NCI-H1105 treated with DMSO at 0.1 percent for 48 hours (cell line): ENCODE measurements around the gene HES7.

Experiments used
- DNase-seq: peaks from one replicate; lab custom pipeline; 2025; lab: John Stamatoyannopoulos, UW

HES7 gene

GRCh38 chr17:8142887-8143580 lies 19.1 kb upstream of the HES7 start:
- no peak for DNase-seq

DNA sequence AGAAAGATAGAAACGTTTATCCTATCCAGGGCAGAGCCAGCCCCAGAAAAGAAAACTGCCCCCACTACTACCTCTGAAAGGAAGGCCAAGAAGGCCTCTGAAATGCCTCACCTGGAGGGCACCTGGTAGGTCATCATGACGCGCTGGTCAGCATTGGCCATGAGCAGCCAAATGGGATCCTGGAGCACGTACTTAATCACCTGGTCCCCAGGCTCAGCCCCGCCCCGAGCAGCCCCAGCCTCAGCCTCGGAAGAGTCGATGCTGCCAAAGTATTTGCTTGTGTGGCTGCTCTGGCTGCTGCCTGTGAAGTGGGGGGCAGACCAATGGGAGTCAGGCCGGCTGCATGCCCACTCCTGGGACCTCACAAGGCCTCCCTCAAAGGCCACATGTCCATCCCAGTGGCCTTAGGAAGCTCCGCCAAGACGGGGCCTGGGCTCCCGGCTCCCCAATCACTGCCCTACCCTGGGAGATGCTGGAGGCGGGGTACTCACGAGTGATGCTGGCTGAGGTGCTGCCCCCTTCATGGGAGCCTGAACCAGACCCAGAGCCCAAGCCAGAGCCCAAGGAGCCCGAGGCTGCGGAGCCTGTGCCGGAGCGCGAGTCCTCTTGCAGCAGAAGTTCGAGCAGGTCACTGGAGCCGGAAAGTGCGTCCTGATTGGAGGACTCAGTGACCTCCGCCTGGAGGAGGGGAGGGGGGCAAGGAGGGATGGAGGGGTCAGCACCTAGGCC lies 18.4 kb upstream of the HES7 start:
- no peak for DNase-seq

- DNase-seq, result no peak
These were observed 17.8 kb upstream of the HES7 start for GRCh38 chr17:8141741-8142140.

- DNase-seq, result no peak
These were observed 17.1 kb upstream of the HES7 start for GRCh38 chr17:8141045-8141444.

GRCh38 chr17:8140065-8141029 lies 16.4 kb upstream of the HES7 start:
- no peak for DNase-seq

DNA sequence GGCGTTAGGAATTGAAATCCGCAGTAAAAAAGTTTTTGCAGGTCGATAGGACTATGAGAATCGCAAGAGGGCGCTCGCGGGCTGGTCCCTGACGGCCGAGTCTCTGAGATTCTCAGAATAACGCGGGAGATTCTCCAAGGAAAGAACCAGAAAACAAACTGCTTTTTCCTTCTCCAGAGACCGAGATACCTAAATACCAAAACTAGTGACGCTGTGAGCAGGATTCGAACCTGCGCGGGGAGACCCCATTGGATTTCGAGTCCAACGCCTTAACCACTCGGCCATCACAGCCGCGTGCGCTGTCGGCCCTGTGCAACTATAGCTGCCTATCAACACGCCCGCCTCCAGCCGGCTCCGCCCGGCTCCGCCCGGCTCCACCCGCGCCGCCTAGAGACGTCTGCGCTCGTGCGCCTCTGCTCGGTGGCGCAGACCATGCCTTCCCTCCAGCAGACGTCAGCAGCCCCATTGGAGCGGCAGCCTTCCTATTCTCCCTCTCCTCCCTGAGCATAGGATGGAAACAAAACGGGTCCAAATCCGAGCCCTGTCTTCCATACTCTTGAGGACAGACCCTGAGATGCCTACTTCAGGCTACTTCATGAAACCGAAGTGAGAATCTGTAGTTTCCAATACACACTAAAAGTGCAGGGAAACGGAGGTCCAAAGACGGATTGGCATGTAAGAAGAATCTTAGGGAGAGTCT lies 14.9 kb upstream of the HES7 start:
- DNase-seq, result peak; percentile 98

DNA sequence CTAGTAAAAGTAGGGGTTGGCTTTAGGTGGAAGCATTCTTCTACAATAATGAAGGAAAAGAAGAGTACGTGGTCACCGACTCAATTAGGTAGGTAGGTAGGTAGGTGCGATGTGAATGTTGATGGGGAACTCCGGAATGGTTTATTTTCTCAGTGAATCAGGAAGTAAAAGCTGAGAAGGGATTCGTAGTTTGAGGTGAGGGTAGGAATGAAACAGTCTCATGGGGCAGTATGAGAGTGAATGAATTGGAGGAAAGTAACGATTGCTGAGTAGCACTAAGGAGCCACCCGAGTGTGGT lies 14.4 kb upstream of the HES7 start:
- DNase-seq, result no peak

DNA sequence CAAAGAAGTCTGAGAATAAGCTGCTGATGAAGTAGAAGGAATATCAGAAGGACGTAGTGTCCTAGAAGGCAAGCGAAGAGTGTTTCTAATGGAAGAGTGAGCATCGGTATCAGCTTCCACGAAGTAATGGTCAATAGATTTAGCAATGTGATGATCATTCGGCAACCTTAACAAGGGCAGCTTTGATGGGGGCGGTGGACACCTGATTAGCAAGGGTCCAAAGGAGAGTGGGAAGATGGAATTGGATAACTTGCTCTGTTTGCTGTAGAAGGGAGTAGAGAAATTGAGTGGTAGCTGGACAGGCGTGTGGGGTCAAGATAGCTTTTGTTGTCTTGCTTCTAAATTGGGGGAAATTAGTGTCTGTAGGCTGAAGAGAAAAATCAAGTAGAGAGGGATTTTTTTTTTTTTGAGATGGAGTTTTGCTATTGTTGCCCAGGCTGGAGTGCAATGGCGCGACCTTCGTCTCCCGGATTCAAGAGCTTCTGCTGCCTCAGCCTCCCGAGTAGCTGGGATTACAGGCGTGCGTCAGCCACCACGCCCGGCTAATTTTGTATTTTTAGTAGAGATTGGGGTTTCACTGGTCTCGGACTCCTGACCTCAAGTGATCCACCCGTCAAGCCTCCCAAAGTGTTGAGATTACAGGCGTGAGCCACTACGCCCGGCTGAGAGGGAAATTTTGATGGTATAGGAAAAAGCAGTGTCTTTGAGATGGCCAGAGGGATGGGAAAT lies 13.9 kb upstream of the HES7 start:
- DNase-seq, result no peak

GRCh38 chr17:8133941-8134340 lies 10.0 kb upstream of the HES7 start:
- DNase-seq, result no peak

DNA sequence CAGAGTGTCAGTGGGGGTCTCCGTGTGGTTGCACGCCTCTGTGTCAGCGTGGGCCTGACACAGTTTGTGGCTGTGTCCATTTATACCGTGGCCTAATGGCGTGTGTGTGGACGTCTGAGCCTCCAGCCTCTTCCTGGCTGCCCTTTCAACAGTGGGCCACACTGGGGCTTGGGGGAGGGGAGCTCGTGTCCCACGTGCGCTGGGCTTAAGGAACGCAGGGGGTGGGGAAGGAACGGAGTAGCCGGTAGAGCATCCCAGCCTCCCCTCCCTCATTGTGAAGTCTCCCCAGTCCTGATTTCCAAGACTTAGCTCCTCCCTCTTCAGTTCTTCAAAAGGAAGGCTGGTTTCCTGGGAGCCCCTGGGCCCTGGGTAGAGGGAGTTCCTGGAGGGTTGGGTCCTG lies 9.5 kb upstream of the HES7 start:
- no peak for DNase-seq

DNA sequence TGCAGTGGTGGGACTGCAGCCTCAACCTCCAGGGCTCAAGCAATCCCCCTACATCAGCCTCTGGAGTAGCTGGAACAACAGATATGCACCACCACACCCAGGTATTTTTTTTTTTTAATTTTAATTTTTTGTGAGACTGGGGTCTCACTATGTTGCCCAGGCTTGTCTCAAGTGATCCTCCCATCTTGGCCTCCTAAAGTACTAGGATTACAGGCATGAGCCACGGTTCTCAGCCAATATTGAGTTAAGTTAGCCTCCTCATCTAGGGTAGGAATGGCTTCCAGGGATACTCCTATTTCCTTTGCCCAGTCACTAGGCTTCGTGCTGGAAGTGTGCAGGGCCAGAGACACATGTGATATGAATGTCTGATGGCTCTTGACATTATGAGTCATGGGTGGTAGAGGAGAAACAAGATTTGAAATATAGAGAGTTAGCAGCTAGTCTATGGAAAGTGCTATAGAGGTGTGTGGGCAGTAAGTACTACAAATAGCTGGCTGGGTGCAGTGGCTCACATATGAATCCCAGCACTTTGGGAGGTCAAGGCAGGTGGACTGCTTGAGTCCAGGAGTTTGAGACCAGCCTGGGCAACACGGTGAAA lies 8.0 kb upstream of the HES7 start:
- DNase-seq, result no peak

- DNase-seq, result no peak
These were observed 4.3 kb upstream of the HES7 start for GRCh38 chr17:8128125-8128784.

DNA sequence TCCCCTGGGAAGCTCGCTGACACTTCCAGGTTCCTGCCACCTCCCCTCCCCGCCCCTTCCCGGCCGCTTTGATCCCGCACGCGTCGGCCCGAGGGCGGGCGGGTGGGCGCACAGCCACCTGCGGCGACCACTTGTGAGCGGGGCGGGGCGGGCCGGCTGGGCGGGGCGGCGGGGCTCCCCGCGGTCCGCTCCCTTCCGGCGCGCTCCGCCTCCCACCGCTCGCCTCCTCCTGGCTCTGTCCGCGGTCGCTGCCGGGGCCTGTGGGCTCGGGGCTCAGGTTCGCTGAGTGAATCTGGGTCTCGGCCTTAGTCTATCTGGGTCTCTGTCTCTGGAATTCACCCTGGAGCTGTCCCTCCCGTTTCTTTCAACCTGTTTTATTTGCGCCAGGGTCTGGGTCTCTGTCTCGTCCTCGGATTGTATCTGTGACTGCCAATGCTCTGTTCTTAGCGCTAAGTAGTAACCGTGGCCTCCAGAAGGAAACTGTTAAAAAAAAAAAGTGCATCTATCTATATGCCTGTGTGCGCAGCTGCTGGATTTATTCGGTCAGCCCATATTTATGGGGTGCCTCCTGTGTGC lies 2.7 kb upstream of the HES7 start:
- peak; percentile 81 for DNase-seq

GRCh38 chr17:8125947-8126490 lies 2.1 kb upstream of the HES7 start:
- peak; percentile 61 for DNase-seq

- DNase-seq, result peak; percentile 69
These were observed 1.4 kb upstream of the HES7 start for GRCh38 chr17:8125154-8125946.

DNA sequence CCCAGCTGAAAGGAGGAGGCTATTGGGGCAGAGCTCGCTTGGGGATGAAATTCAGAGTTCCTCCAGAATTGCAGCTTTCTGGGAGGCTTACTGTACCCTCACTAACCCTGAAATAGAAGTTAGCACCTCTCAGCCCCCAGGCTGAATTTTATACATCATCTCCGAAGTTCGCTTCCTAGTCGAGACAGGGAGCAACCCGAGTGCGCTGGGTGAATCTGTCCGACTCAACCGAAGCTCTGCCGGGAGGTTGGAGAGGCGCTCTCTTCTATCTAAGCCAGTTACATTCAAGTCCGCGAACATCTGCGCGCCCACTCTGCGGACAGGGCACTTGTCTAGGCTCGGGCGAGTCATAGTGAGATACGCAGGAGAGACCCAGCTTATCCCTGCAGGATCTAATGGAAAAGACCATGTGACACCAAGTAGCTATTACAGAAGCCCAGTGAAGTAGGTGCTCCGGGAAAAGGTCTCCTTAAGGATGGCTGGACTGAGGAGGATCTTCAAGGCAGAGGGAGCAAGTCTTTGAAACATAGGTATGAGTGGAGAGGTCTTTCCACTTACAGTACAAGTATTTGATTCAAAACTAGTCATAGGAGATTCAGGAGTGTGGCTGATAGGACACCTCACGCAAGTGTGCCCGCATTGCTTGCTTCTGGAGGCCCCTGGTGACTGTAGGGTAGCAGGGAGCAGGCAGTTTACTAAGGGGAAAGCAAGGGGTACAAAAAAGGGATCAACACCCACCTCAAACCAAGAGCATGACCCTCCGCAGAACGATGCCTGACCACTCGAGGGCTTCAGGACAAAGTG lies 646 bp upstream of the HES7 start:
- DNase-seq, result peak; percentile 23

DNA sequence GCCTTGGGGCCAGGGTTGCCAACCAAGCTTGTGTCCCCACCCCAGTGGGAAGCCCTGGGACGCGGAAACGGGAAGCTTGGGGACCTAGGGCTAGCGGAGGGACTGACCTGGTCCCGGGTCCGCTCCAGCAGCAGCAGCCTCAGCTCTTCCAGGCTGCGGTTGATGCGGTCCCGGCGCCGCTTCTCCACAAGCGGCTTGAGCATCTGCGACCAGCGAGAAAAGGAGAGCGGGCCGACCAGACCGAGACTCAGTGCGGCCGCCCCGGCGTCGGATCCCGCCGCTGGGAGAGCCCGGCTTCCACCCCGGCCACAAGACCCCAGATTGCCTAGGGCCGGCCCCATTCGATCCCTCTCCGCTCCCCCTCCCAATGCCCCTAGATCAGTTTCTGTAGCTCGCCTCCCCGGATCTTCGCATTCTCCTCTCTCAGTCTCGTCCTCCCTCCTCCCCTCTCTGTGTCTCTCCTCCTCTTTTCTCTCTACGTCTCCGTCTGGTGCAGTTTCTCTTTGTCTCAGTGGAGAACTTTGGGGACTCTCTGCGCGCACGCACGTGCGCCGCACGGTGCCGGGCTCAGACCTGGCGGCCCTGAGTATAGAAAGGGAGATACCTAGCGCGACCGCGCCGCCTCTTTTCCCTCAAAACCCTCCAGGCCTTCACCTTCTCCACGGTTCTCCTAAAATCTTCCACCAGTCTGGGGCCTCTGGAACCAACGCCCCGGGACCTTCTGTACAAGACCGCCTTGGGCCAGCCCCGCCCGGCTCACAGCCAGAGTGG lies 797 bp downstream of the HES7 start:
- peak; percentile 17 for DNase-seq
